ENCODE results near the gene BCL2A1.
"Not testable (repeated sequence)": the region's sequence is repeated elsewhere in the genome, so short reads cannot be mapped to it uniquely, and the experiment has no call there.

BCL2A1 gene

GRCh38 chr15:79935556-79936201, 35.3 kb downstream of the BCL2A1 start:
- H3K27ac ChIP-seq, H3K4me3 ChIP-seq: not testable (repeated sequence)

- Histone ChIP-seq H3K27ac (no peak overlapping the region), H3K4me3 (no peak overlapping the region)
Measured at GRCh38 chr15:79933231-79933630, 37.8 kb downstream of the BCL2A1 start.

GRCh38 chr15:79932447-79932846, 38.5 kb downstream of the BCL2A1 start:
- H3K4me3 ChIP-seq = no peak overlapping the region
- no peak overlapping the region for H3K27ac ChIP-seq

GRCh38 chr15:79930516-79930915, 40.5 kb downstream of the BCL2A1 start:
- H3K27ac ChIP-seq = no peak overlapping the region
- no peak overlapping the region for H3K4me3 ChIP-seq

- no peak overlapping the region for H3K4me3 ChIP-seq
- no peak overlapping the region for H3K27ac ChIP-seq
Measured at GRCh38 chr15:79929412-79929811, 41.6 kb downstream of the BCL2A1 start.

- H3K4me3 ChIP-seq, H3K27ac ChIP-seq: not testable (repeated sequence)
Measured at GRCh38 chr15:79926116-79926515, 44.9 kb downstream of the BCL2A1 start.

GRCh38 chr15:79924379-79924778, 46.6 kb downstream of the BCL2A1 start:
- H3K4me3 ChIP-seq = peak overlapping the region; percentile 70 to 97 (median 84)
- H3K27ac ChIP-seq = peak overlapping the region; percentile 28 to 98 (median 93)

GRCh38 chr15:79923515-79924169, 47.4 kb downstream of the BCL2A1 start:
- peak overlapping the region; percentile 28 to 98 (median 93) for H3K27ac ChIP-seq
- peak overlapping the region; percentile 70 to 97 (median 84) for H3K4me3 ChIP-seq

GRCh38 chr15:79923079-79923514, 47.9 kb downstream of the BCL2A1 start:
- Histone ChIP-seq H3K4me3 (peak overlapping the region; percentile 70 to 97 (median 84)), H3K27ac (peak overlapping the region; percentile 22 to 98 (median 93))

GRCh38 chr15:79922512-79923078, 48.4 kb downstream of the BCL2A1 start:
- Histone ChIP-seq H3K4me3 (peak overlapping the region; percentile 70 to 97 (median 84)), H3K27ac (peak overlapping the region in 20 of 21 experiments; percentile 78 to 98 (median 93))

- no peak overlapping the region for H3K4me3 ChIP-seq
- H3K27ac ChIP-seq = no peak overlapping the region
Measured at GRCh38 chr15:79919749-79920511, 51.1 kb downstream of the BCL2A1 start.

- H3K4me3 ChIP-seq = no peak overlapping the region
- H3K27ac ChIP-seq = no peak overlapping the region
Measured at GRCh38 chr15:79919090-79919748, 51.8 kb downstream of the BCL2A1 start.

GRCh38 chr15:79918278-79918677, 52.7 kb downstream of the BCL2A1 start:
- H3K4me3 ChIP-seq = no peak overlapping the region

GRCh38 chr15:79916502-79917132, 54.4 kb downstream of the BCL2A1 start:
- H3K4me3 ChIP-seq = no peak overlapping the region
- H3K27ac ChIP-seq = no peak overlapping the region

More at GRCh38 chr15:79918278-79918677, 52.7 kb downstream of the BCL2A1 start:
- no peak overlapping the region for H3K27ac ChIP-seq

- H3K4me3 ChIP-seq = not testable (repeated sequence)
Measured at GRCh38 chr15:79915776-79916501, 55.1 kb downstream of the BCL2A1 start.

GRCh38 chr15:79914728-79915127, 56.3 kb downstream of the BCL2A1 start:
- H3K27ac ChIP-seq = no peak overlapping the region

More at GRCh38 chr15:79915776-79916501, 55.1 kb downstream of the BCL2A1 start:
- H3K27ac ChIP-seq = not testable (repeated sequence)

More at GRCh38 chr15:79914728-79915127, 56.3 kb downstream of the BCL2A1 start:
- no peak overlapping the region for H3K4me3 ChIP-seq
